M059J (cell line): ENCODE data around the gene UVSSA. TPM values are rescaled to one million over a fixed set of nuclear protein-coding genes. Genes with fewer than 3 reads are reported as not detected.

Experiments used
- DNase-seq: peaks from one replicate; pipeline ENCODE4 v3.0.0-alpha.2; 2012; ENCODE audit warnings: low read depth
- total RNA-seq: library from RNA; depleted of rRNA; stranded (reverse); fragments of >200 nt; shearing (Covaris generic); gene quantifications from 2 replicates; pipeline ENCODE4 v1.2.3, GENCODE V29; 2014

Gene UVSSA
- total RNA-seq, 1 experiment from 2014 or later: 3.9 TPM

DNA sequence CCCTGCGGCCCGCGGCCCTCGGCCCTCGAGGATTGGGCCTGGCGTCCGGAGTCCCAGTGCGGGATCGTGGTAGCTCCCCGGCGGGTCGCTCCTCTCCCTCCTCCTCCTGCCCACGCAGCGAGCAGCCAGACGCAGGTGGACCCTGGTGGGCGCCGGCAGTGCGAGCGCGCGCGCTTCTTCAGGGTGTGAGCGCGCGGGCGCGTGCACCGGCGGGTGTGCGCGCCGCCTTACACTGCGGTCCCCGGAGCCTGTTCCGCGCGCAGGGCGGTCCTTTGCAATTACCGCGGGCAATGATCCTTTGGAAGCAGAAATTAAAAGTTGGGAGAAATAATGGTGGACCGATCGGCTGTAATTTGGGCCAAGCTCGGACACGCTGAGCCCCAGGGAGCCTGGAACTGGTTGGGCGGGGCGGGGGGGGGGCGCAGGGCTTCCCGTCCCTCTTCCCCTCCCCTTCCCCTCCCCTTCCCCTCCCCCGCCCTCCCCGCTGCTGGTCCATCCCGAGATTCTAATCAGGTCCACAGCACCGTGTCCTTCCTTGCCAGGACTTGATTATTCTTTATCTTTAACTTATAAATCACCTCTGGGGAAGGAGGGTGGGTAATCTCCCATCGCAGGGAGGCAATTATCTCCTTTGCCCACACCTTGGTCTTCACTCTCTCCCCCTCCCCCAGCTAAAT is 60.8 kb downstream of the UVSSA start:
- no peak for DNase-seq

DNA sequence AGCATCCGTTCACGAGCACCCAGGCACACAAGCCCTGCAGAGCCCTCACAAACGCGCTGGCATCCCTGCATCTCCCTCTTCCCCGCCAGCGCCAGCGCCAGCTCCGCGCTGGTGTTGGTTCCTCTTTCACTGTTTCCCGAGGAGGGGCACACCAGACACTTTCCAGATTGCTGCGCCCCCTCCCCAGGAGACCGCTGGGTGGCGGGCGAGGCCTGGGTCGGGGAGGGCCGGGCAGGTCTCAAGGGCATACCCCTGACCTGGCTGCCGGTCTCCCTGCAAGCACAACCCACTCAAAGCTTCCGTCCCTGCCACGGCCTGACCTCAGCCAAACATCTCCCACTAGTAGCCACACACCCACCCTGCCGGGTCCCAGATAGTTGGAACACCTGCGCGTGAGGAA is 61.4 kb downstream of the UVSSA start:
- no peak for DNase-seq

DNA sequence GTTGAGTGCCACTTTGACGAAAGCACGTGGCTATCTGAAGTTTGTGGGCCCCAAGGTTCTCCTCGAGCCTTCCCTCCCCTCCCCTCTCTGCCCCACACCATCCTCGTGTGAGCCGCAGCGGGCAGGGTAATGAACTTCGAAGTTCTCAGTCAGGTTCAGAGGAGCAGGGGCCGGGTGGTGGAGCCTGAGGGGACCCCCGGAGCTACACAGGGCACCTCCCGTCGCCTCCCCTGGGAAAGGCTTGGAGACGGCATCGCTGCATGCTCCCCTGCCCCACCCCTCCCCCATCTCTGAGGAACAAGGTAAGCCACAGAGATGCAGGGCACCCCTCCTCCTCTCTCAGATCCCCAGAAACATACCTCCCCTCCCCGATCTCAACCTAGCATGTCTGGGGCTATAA is 62.1 kb downstream of the UVSSA start:
- DNase-seq: no peak

DNA sequence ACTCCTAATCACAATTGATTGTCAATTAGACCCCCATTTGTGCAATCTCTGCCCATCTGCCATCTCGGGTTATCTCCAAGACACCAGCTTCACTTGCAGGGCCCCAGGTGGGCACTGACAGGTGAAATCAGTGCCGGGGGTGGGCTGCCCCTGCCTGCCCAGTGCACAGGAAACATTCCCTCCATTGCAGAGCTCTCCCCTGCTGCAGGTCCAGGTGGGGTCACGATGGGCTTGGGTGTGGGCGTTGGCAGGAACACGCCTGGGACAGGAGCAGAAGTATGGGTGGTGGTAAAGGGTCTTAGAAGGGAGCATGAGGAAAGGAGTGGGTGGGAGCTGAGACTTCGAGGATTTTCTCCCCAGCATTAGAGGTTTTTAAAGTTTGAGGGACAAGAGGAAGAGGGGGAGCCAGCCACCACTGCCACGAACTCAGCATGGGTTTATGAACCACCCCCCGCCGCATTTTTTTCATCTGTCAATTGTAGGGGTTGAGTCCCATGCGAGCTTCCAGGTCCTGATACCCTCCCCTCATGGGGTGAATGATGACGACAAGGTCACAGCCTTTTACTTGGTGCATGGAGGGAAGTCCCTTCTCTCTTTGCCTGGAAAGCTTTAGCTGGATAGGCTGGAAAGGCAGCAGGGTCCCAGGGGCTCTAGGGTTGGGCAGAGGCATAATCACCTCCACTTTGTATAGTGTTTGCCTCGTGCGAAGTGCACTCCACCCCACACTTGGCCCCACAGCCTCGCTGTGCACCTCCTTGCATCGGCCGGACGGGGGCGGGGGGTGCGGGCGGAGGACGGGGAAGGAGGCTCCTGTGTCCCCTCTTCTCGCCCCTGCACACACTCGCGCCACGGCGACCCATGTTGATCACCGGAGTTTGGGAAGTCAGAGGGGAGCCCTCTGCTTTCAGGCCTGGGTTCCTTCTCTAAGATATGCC is 62.8 kb downstream of the UVSSA start:
- DNase-seq: no peak

DNA sequence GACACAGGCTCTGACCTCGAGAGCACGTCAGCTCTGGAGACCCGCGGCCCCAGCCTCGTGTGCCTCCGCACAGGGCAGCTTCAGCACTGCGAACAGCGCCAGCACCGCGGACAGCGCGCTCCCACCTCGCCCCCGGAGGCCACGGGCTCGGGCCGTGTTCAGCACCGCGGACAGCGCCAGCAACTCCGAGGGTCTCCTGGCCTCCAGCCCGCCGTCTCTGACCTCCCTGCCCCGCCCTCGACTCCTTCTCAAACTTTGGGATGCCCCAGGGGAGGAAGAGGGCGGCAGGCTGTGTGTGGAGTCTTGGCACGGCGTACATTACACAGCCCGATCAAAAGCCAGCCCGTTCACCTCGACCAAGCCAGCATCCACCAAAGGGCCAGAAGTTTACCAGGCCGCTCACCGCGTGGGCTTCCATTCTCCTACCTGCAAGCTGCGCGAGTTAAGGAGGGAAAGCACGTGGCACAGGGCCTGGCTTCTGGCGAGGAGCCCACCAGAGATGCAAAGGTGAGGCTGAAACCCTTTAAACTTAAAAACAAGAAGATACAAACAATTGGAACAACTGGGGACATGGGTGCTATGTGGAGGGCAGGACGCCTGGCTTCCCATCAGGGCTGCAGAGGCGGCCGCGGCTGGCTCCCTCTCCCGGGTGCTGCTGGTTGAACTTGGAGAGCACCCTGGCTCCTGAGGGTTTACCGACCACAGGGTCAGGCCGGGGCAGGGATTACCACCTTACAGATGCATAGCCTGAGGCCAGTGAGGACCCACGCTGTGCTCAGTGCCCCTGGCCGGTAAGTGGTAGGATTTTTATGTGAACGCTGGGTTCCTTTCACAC is 63.7 kb downstream of the UVSSA start:
- peak; percentile 19 for DNase-seq

DNA sequence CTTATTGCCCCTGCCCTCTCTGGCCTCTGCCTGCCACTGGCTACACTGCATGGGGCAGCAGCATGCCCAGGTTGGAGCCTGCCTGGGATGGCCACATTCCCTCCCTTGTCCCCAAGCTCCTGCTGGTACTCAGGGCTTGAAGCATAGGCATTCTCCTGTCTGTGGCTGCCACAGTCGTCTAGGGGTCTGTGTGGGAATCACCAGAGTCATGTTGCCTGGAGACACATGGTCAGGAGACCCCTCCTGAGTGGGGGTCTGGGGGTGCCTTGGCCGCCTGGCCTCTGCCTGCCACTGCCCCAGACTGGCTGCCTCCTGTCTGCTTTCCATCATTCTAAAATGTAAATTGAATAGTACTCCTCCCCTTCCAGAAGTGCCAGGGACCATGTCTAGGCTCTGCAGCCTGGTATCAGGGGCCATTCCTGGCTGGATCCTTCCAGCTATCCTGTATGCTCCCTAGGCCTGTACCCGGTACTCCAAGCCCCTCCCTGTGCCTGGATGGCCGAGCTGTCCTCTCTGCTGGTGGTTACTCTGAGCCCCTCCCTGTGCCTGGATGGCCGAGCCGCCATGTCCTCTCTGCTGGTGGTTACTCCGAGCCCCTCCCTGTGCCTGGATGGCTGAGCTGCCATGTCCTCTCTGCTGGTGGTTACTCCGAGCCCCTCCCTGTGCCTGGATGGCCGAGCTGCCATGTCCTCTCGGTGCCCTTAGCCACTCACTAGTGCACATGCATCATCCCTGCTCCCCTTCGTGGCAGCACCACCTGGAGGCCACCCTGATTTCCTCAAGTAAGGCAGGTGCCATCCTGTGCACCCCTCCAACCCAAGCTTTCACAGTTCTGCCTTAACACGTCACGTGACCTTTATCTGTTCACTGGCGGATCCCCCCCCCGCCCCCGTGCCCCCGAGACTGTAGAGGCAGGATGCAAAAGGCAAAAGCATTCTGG is 64.7 kb downstream of the UVSSA start:
- DNase-seq: no peak

DNA sequence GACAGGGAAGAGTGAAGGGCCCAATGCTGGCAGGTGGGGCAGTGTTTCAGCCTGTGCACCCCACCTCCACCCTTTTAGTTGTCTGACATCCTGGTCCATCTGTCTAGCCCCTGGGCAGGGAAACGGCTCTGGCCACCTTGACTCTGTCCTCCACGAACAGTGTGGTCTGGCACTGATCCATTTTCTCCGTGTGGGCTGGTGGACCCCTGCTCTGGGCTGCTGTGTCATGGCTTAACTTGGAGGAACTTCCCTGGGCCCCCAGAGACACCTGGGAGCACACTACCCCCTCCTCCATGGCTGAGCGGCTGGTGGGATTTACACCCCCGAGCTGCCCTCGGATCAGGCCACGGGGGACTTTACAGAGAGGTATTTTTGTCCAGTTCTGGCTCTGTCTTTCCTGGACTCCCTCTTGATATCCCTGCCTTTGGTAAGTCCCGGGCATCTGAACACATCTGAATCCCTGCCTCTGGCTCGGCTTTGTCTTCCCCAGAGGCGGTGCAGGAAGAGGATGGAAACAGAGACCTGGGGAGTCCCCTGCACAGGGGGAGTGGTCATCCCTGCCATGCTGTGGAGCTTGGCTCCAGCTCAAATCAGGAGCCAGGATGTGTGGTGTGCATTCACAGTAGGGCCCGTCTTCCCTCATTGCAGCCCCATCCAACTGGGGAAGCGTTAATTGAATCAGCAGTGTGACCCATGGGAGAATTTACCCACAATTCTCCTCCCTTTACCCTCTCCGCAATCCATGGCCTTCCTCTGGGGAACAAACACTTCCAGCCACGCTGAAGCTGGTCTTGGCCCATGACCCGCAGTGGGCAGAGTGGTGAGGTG is 65.6 kb downstream of the UVSSA start:
- DNase-seq: no peak

DNA sequence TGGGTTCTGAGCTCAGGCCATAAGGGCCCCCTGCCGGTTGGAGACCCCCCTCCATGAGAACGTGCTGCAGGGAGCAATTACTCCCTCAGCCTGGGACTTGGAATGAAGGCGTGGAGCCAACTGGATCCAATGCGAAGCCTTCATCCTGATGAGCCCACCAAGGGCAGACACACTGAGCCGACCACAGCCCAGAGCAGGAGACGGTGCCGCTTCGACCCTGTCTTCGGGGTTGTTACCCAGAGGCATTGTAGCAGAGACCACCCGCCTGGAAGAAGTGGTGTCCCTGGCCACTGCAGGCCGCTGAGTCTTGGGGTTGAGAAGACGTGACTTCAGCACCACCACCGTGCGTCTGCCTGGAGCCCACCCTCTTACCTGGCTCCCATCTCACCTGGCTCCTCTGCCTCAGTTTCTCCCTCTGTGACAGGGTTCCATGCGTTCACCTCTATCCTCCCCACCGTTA is 66.2 kb downstream of the UVSSA start:
- no peak for DNase-seq

DNA sequence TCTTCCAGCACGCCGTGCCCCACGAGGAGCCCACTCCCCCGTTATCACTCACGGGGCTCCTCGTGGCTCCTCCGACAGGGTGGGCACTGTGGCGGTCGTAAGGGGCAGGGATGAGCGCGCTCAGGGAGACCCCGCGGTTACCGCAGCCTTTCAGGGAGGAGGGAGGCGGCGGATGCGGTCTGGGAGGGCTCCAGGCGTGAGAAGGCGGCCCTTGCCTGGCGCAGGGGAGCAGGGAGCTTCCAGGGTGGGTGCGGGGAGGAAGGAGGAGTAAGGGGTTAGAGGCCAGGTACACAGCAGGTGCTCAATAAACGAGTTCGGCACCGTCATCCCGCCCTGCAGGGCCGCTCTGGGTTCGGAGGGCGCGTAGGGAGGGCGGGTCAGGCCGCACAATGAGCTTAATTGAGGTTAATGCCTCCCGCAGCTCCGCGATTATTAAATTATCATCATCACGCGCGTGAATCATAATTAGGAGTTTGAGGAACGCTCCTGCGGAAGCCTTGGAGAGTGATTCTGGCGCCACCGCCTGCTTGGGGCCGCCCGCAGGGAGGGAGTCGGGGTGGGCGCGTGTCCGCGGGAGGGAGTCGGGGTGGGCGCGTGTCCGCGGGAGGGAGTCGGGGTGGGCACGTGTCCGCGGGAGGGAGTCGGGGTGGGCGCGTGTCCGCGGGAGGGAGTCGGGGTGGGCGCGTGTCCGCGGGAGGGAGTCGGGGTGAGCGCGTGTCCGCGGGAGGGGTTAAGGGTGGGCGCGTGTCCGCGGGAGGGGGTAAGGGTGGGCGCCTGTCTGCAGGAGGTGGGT is 66.9 kb downstream of the UVSSA start:
- no peak for DNase-seq

DNA sequence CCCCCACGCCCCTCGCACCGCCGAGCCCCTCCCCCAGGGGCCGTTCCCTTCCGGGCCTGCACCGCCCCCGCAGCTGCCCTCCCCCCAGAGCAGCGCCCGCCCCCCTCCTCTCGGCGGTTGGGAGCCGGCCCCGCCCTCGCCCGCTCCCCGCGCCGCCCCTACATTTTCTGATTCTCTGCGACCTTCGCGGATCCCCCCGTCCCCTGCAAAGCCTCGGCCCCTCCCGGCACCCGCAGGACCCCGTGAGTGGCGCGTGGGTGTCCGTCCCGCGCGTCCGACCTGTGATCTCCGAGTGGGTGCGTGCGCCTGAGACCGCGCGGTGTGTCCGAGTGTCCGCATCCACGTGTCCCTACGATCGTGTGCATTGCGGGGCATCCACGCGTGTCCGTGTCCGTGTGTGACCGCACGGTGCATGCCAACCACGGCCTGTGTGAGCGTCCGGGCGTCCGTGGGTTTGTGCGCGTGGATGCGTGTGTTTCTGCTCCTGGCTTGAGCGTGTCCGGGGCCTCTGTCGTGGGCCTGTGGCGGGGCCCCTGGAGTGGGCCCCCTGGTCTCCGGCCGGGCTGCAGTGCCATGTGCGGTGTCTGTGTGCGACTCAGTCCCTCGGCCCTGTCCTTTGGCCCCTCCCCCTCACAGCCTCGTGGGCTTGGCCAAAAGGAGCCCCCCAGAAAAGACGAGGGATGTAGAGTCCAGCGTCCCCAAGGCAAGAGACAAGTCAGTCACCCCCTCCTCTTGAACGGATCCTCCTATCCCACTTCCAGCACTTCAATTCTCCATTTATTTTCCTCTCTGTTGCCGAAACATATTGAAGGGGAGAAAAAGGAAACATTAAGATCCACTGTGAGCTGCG is 68.0 kb downstream of the UVSSA start:
- DNase-seq: no peak

DNA sequence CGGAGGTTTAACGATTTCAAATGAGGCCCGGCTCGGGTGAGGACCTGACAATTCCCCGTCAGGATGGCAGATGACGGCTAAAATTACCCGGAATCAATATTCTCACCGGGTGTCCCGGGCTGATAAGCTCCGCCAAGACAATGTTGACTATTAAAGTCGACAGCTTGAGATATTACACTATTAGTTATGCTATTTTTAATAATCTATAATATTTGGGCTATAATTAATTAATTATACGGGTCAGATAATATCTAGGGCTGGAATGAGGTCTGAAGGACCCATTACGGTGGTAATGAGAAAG is 68.6 kb downstream of the UVSSA start:
- DNase-seq: no peak

DNA sequence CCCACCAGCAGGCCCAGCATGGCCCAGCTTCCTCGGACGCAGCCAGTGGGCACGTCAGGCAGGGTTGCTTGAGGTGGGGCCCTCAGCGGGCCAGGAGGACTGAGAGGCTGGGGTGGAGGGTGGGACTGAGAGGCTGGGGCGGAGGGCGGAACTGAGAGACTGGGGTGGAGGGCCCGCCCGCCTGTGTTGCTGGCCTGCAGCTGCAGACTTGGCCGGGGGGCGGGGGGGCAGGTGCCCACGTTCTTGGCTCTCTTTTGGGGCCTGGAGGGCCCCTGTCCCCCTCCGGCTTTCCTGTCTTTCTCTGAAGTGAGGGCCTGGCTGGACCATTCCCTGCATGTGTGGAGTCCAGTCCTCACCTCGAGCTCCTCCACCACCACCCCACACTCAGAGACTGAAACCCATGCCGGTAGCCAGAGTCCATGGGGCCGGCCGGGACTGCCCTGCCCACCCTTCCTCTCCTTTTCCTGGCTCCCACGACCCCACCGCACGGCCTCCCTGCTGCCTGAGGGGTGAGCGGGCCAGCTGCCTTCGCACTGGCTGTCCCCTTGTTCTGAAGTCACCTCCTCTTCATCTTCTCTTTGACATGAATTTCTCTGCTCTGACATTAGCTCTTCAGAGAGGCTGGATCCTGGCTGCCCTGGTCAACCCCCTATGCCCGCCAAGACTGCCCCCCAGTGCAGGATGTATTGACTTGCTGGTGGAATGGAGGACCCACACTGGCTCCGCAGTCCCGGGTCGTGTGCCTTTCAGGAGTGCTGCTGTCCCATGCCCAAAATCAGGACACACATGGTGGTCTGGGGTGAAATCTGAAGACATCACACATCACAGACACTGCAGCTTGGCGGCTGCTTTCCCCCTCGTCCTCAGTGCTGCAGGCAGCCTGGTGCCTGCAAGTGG is 69.3 kb downstream of the UVSSA start:
- DNase-seq: no peak

DNA sequence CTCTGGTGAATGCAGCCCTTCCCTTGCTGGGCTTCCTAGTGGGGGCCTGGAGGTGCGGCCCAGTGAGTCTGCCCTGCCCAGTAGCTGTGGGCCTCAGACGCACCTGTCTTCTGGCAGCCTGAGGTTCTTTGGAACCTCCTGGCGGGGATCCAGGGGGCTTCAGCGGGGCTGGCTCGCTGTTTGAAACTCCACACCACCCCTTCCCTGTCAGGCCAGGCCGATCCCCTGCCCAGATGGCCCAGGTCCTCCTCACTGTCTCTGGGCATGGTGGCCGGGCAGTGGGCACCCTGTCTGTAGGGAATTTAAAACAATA is 69.9 kb downstream of the UVSSA start:
- DNase-seq: no peak

DNA sequence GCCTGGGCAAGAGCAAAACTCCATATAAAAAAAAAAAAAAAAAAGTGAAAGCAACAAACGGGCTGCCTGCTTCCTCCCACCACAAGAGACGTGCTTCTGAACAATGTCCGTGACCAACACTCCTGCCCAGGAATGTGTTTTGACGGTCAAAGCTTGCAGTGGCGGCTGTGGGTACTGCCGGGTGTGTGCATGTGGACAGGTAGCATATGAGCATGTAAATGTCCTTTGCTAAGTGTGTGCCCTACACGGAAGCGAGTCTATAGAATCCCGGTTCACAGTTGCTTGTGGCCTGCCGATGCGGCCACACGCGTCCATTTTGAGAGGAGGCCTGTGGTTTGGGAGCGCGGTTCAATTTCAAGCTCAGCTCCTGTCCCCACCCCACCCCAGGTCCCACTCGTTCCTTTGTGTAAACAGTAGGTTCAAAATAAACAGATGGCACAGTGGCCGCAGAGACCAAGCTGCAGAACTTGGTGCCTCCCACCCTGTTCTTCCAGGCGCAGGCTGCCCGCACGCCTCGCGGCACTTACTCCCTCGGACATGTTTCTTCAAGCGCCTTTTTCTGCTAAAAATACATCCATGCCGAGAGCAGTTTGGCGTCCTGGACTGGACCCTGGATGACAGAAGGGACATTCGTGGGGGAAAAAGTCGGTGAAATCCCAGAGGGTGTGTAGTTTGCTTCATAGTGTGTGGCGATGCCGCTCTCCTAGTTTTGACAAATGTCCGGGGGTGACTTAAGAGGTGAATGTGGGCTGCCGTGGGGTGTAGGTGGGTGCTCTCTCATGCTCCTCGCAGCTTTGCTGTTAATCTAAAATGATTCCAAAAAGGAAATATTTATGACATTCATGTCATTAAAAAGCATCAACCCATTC is 70.7 kb downstream of the UVSSA start:
- DNase-seq: no peak

DNA sequence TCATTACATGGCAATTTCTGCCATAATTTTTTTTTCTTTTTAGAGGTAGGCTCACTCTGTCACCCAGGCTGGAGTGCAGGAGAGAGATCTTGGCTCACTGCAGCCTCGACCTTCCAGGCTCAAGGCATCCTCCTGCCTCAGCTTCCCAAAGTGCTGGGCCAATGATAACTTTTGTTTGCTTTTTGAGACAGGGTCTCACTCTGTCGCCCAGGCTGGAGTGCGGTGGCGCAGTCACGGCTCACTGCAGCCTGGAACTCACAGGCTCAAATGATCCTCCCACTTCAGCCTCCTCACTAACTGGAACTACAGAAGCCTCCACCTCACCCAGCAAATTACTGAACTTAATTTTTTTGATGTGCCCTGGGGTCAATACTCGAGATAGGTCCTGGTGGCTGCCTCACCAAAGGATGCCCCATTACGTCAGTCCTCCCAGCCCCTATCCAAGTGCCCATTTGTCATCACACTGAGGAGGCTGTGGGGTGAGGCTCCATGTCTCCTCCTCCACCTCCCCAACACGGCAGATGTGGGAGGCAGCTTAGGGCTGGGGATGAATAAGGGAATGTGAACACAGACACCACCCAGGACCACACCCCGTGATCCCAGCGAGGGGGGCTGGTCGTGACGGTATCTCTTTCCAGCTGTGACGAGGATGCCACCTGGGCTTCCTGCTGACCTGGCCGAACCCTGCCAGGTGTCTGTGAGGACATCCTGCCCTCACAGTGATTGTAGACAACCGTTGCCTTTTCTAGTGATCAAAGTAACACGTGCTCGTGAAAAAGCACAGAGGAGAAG is 71.7 kb downstream of the UVSSA start:
- no peak for DNase-seq

DNA sequence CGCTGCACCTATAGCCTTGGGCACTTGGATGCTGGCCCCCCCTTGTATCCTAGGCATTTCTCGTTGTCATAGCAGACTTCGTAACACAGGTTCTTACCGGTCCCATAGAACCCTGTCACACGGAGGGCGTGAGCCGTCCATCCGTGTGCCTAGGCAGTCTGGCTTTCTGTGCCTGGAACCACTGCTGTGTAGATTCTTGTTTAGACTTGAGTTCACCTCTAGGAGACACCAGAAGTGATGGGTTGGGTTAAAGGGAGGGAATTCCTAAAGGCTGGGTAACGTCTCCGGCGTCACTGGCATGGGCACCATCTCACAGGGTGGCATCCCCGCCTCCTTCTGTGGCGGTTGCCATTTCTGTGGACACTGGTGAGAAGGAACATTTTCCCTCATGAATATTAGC is 72.7 kb downstream of the UVSSA start:
- DNase-seq: no peak
